ENCODE results near the gene SALL3. TPM values are rescaled to one million over a fixed set of nuclear protein-coding genes. Genes with fewer than 3 reads are reported as not detected.

Gene SALL3
- total RNA-seq, 1 donor from 2014 or later, result 7.4 TPM

DNA sequence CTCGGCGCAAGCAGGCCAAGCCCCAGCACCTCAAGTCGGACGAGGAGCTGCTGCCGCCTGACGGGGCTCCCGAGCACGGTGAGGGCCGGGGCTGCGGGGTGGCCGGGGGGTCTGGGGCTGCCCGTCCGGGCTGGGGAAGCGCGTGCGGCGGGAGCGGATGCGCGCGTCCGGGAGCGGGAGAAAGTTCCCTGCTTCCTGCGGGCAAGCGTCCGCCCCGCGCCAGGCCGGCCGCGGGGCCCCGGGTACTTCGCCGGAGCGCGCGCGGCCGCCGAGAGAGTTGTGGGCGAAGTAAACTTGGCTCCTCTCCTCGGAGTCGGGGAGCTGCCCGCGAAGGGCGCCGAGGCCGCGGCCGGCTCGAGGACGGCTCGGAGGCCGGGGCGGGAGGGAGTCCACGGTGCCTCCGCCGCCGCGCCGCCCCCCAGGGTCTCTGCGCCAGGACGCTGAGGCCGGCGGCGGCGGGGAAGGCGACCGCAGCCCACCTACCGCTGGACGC is 707 bp downstream of the SALL3 start:
- H3K27ac ChIP-seq, result peak overlapping the region; percentile 88
- H3K27me3 ChIP-seq, result no peaks in the 10 kb centered on the region
- peak overlapping the region; percentile 39 to 49 for H3K4me3 ChIP-seq
- H3K9me3 ChIP-seq, result no peaks in the 10 kb centered on the region
- DNase-seq (ENCODE audit: extremely low spot score in 2 of 2), result peak in 1 of 2 donors; percentile 40
- H3K36me3 ChIP-seq, result no peaks in the 10 kb centered on the region
- intact Hi-C loops (cut with DNase I), result no loop called here
- no peaks in the 10 kb centered on the region for H3K4me1 ChIP-seq
- no peak for TF ChIP-seq POLR2AphosphoS5 (IDR thresholded peaks at IDR 0.05; ENCODE audit: insufficient read depth in 1 of 2, low read depth in 1 of 2)
- TF ChIP-seq, protein P1, sequence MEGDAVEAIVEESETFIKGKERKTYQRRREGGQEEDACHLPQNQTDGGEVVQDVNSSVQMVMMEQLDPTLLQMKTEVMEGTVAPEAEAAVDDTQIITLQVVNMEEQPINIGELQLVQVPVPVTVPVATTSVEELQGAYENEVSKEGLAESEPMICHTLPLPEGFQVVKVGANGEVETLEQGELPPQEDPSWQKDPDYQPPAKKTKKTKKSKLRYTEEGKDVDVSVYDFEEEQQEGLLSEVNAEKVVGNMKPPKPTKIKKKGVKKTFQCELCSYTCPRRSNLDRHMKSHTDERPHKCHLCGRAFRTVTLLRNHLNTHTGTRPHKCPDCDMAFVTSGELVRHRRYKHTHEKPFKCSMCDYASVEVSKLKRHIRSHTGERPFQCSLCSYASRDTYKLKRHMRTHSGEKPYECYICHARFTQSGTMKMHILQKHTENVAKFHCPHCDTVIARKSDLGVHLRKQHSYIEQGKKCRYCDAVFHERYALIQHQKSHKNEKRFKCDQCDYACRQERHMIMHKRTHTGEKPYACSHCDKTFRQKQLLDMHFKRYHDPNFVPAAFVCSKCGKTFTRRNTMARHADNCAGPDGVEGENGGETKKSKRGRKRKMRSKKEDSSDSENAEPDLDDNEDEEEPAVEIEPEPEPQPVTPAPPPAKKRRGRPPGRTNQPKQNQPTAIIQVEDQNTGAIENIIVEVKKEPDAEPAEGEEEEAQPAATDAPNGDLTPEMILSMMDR (IDR thresholded peaks at IDR 0.05), result no peak
- no peak for TF ChIP-seq POLR2A (IDR thresholded peaks at IDR 0.05)

DNA sequence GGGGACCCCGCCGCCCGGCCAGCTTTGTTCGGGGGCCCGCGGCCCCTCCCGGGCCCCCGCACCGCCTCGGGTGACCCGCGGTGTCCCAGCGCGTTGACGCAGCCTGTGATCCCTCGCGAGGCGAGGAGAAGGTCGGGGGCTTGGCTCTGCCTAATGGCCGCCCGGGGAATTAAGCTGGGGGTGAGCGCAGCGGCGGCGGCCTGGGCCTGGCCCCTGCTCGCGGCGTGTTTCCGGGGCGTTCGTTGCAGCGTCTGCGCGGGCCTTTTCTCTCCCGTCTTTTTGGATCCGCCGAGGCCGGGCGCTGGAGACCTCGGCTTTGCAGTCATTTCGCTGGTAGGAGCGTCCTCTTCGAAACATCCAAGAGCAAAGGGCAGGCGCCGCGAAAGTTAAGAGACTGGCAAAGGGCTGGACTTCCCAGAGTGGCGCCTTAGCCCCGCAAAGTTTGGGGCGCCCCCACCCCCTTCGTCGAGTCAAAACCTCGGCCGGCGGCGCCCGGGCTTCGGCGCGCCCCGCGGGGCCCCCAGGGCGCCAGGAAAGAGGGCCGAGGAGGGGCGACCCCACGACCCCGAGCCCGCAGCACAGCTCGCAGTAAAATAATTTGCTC is 1.3 kb downstream of the SALL3 start:
- Histone ChIP-seq H3K4me1 (no peaks in the 10 kb centered on the region), H3K36me3 (no peaks in the 10 kb centered on the region), H3K4me3 (peak overlapping the region; percentile 39 to 49), H3K27ac (peak overlapping the region; percentile 88), H3K27me3 (no peaks in the 10 kb centered on the region), H3K9me3 (no peaks in the 10 kb centered on the region)
- DNase-seq (ENCODE audit: extremely low spot score in 2 of 2), result peak; percentile 22 to 64
- TF ChIP-seq, protein P1 (IDR thresholded peaks at IDR 0.05), result no peak
- intact Hi-C loops (cut with DNase I), result no loop called here

DNA sequence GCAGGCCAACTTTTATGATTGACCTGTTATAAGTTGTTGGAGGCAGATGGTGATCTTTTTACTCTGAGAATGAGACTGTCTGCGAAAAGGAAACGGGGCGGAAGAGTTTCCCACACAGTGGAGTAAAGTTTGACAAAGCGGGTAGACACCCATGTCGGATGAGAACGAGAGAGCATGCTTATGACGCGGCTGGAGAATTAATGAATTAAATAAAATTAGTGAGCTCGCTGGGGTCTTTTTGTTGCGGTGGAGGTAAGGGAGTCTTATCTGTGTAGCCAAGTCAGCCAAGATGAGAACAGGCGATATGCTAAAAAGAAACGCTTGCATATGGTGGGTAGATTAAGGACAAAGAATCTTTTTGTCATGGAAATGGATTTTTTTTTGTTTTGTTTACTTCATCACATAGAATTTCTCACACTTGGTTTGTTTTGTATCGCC is 1.8 kb downstream of the SALL3 start:
- Histone ChIP-seq H3K27me3 (no peaks in the 10 kb centered on the region), H3K36me3 (no peaks in the 10 kb centered on the region), H3K27ac (peak overlapping the region; percentile 88), H3K9me3 (no peaks in the 10 kb centered on the region), H3K4me3 (peak overlapping the region; percentile 39 to 49), H3K4me1 (no peaks in the 10 kb centered on the region)
- peak in 1 of 2 donors; percentile 14 for DNase-seq (ENCODE audit: extremely low spot score in 2 of 2)
- TF ChIP-seq POLR2A (IDR thresholded peaks at IDR 0.05) (no peak), POLR2AphosphoS5 (IDR thresholded peaks at IDR 0.05; ENCODE audit: insufficient read depth in 1 of 2, low read depth in 1 of 2) (no peak)
- TF ChIP-seq, protein P1 (IDR thresholded peaks at IDR 0.05), result no peak
- intact Hi-C loops (cut with DNase I), result no loop called here

DNA sequence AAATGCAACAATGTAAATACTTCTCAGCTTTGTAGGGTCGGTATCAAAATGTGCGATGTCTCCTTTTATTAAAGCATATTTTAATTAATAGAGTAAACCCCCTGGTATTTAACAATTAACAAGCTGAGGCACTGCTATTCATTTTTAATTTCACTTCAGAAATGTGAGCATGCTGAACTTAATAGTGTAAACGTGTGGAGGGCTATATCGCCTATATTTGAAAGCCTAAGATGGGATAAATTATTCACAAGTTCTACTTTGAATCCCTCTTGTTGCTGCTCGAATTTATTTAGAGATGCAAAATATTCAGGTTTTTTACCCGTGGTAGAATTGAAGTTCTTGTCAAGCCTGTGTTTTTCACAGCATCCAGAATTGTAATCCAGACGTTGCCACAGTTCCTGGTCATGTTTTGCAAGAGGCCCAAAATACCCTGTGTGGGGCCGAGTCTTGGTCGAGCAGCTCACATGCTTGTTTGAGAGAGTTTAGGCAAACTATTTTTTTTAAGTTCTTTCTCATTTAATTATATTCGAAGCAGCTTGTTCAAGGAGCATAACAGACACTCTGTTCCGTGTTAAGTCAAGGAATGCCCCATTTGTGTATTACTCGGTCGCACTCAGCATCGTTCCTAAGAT is 2.5 kb downstream of the SALL3 start:
- TF ChIP-seq POLR2AphosphoS5 (IDR thresholded peaks at IDR 0.05; ENCODE audit: insufficient read depth in 1 of 2, low read depth in 1 of 2), result no peak
- no peak for TF ChIP-seq POLR2A (IDR thresholded peaks at IDR 0.05)
- TF ChIP-seq, protein P1 (IDR thresholded peaks at IDR 0.05), result no peak
- Histone ChIP-seq H3K27me3 (no peaks in the 10 kb centered on the region), H3K36me3 (no peaks in the 10 kb centered on the region), H3K4me3 (peak overlapping the region; percentile 39 to 49), H3K4me1 (no peaks in the 10 kb centered on the region), H3K9me3 (no peaks in the 10 kb centered on the region), H3K27ac (peak overlapping the region; percentile 88)
- intact Hi-C loops (cut with DNase I), result no loop called here
- DNase-seq (ENCODE audit: extremely low spot score in 2 of 2), result peak in 1 of 2 donors; percentile 16

DNA sequence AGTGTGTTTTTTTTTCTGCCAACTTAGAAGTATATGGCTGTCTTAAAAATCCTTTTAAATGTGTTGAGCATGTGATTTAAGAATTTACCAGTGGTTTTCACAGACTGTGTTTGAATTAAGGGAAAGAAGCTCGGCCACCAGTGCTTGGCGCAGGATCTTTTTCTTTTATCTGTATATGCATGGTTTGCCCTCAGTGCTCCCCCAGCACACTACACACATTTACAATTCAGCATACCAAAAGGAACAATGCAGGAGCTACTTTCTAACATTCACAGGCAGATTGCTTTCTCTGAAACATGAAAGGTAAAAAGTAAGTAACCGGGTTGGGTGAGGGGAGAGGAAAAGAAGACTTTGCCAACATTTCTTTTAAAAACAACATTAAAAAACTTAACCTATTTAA is 3.9 kb downstream of the SALL3 start:
- Histone ChIP-seq H3K36me3 (no peaks in the 10 kb centered on the region), H3K4me3 (peak overlapping the region; percentile 2 to 49), H3K27ac (peak overlapping the region; percentile 88), H3K4me1 (no peaks in the 10 kb centered on the region), H3K27me3 (no peaks in the 10 kb centered on the region), H3K9me3 (no peaks in the 10 kb centered on the region)
- intact Hi-C loops (cut with DNase I), result no loop called here
- TF ChIP-seq POLR2A (IDR thresholded peaks at IDR 0.05), result no peak
- TF ChIP-seq, protein P1 (IDR thresholded peaks at IDR 0.05), result no peak
- no peak for TF ChIP-seq POLR2AphosphoS5 (IDR thresholded peaks at IDR 0.05; ENCODE audit: insufficient read depth in 1 of 2, low read depth in 1 of 2)
- DNase-seq (ENCODE audit: extremely low spot score in 2 of 2), result peak in 1 of 2 donors; percentile 16

All from vagina (tissue), 2 donors.